Measurements from ENCODE around the gene SIM2. TPM values are rescaled to one million over a fixed set of nuclear protein-coding genes. Genes with fewer than 3 reads are reported as not detected.

The SIM2 gene
- polyA plus RNA-seq, 4 donors, result 0.04 to 0.28 TPM; not detected in 2

DNA sequence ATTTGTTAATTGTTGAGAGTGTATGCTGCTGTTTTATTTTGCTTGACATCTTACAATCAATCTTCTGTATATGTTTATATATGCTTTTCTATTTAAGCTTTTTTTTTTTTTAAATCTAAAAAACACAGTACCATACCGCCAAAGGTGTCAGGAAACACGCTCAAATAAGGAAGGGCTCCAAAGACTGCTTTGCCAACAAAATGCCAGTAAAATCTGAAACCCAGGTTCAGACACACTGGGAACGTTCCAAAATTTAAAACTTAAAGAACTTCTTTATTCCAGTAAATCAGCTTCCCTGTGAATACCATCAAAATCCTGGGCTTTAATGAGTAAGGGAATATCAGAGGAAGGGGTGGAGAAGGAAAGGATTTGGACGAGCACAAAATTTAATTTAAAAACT is 87.3 kb downstream of the SIM2 start:
- Histone ChIP-seq H3K27ac (ENCODE audit: low read depth in 1 of 3, low read length in 2 of 3) (no peak overlapping the region), H3K27me3 (ENCODE audit: control insufficient read depth in 3 of 3, insufficient read depth in 3 of 3, low read length in 3 of 3) (no peaks in the 10 kb centered on the region), H3K9me3 (ENCODE audit: control insufficient read depth in 2 of 2, insufficient read depth in 1 of 2, low read depth in 1 of 2, low read length in 1 of 2) (no peaks in the 10 kb centered on the region), H3K36me3 (ENCODE audit: control insufficient read depth in 3 of 3, insufficient read depth in 2 of 3, low read depth in 1 of 3, low read length in 3 of 3) (no peaks in the 10 kb centered on the region), H3K4me3 (ENCODE audit: low read depth in 1 of 3, low read length in 3 of 3) (no peak overlapping the region), H3K4me1 (ENCODE audit: control insufficient read depth in 3 of 3, insufficient read depth in 2 of 3, low read depth in 1 of 3, low read length in 2 of 3) (peaks cover 0 to 6% (median 0%) of the 10 kb centered on the region in 3 donors)
- 88 to 95% (median 93%) methylated on average over 4 of the region's 4 CpGs for WGBS, 3 donors
- FAIRE-seq (no peak), DNase-seq (no peak)

DNA sequence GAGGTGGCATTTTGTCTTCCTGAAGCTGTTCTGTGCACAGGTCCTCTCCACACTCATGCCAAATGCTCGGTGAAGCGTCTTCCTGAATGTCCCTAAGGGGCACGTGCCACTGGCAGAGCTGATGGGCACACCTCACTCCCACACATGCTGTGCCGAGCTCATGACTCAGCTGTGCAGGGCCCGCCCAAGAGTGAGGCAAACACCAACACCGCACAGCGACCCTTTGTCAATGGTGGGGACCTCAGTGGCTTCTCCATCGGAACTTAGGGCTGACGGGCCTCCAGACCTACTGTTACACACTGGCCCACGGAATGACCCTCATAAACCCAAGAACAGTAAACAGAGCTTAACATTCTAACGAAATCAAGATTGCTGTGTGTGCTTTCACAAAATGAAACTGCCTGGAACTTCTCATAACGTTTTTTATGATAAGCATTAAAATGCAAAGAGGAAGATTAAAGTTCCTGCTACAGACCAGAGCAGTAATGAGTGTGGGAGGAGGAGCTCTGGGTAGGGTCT is 89.3 kb downstream of the SIM2 start:
- H3K27me3 ChIP-seq (ENCODE audit: control insufficient read depth in 3 of 3, insufficient read depth in 3 of 3, low read length in 3 of 3), result no peaks in the 10 kb centered on the region
- no peaks in the 10 kb centered on the region for H3K36me3 ChIP-seq (ENCODE audit: control insufficient read depth in 3 of 3, insufficient read depth in 2 of 3, low read depth in 1 of 3, low read length in 3 of 3)
- FAIRE-seq, result no peak
- H3K9me3 ChIP-seq (ENCODE audit: control insufficient read depth in 2 of 2, insufficient read depth in 1 of 2, low read depth in 1 of 2, low read length in 1 of 2), result no peaks in the 10 kb centered on the region
- H3K4me3 ChIP-seq (ENCODE audit: low read depth in 1 of 3, low read length in 3 of 3), result peak overlapping the region in 2 of 3 donors; percentile 3 to 29
- 17 to 58% (median 45%) methylated on average over 12 of the region's 12 CpGs for WGBS, 3 donors
- H3K4me1 ChIP-seq (ENCODE audit: control insufficient read depth in 3 of 3, insufficient read depth in 2 of 3, low read depth in 1 of 3, low read length in 2 of 3), result peaks cover 0 to 6% (median 0%) of the 10 kb centered on the region in 3 donors
- no peak overlapping the region for H3K27ac ChIP-seq (ENCODE audit: low read depth in 1 of 3, low read length in 2 of 3)
- peak; percentile 59 to 68 for DNase-seq

DNA sequence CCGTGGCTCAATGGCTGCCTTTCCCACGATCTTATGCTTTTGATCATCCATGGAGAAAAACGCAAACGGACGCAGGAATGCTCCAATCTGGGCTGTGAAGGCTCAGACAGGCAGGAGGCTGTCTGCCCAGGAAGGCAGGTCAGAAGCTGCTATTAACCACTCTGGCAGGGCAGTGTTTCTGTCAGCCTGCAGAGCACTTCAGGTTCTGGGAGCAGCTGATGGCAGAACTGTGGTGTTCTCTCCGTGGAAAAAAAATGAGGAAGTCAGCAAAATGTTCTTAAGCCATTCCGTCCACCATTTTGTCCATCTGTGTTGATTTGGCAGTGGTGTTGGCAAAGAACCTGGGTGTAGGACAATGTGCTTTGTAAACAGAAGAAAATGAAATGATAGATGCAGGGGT is 91.7 kb downstream of the SIM2 start:
- H3K27me3 ChIP-seq (ENCODE audit: control insufficient read depth in 3 of 3, insufficient read depth in 3 of 3, low read length in 3 of 3), result no peaks in the 10 kb centered on the region
- no peaks in the 10 kb centered on the region for H3K9me3 ChIP-seq (ENCODE audit: control insufficient read depth in 2 of 2, insufficient read depth in 1 of 2, low read depth in 1 of 2, low read length in 1 of 2)
- no peak overlapping the region for H3K4me3 ChIP-seq (ENCODE audit: low read depth in 1 of 3, low read length in 3 of 3)
- WGBS, 3 donors, result 81 to 93% (median 88%) methylated on average over 7 of the region's 7 CpGs
- no peaks in the 10 kb centered on the region for H3K36me3 ChIP-seq (ENCODE audit: control insufficient read depth in 3 of 3, insufficient read depth in 2 of 3, low read depth in 1 of 3, low read length in 3 of 3)
- FAIRE-seq (no peak), DNase-seq (no peak)
- no peak overlapping the region for H3K27ac ChIP-seq (ENCODE audit: low read depth in 1 of 3, low read length in 2 of 3)
- H3K4me1 ChIP-seq (ENCODE audit: control insufficient read depth in 3 of 3, insufficient read depth in 2 of 3, low read depth in 1 of 3, low read length in 2 of 3), result peaks cover 0 to 6% (median 0%) of the 10 kb centered on the region in 3 donors

DNA sequence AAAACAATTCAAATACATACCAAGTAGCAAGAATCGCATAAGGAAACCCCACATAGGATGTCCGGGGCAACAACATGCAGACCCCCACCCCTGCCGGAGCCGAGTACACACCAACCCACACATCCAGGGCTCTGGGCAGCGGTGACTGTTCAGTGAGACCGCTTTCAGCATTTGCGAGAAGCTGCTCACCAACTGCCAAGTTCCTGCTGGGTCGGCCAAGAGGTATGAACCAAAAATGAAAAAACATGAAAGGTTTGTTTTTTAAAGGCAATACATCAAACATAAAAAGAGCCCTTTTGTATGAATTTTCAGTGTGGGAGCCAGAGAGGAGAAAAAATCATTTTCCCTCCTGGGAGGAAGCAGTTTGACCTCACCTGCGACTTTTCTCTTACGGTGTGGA is 92.3 kb downstream of the SIM2 start:
- no peak for FAIRE-seq
- DNase-seq, result no peak
- Histone ChIP-seq H3K27ac (ENCODE audit: low read depth in 1 of 3, low read length in 2 of 3) (no peak overlapping the region), H3K27me3 (ENCODE audit: control insufficient read depth in 3 of 3, insufficient read depth in 3 of 3, low read length in 3 of 3) (no peaks in the 10 kb centered on the region), H3K4me1 (ENCODE audit: control insufficient read depth in 3 of 3, insufficient read depth in 2 of 3, low read depth in 1 of 3, low read length in 2 of 3) (peaks cover 0 to 6% (median 0%) of the 10 kb centered on the region in 3 donors), H3K4me3 (ENCODE audit: low read depth in 1 of 3, low read length in 3 of 3) (no peak overlapping the region), H3K36me3 (ENCODE audit: control insufficient read depth in 3 of 3, insufficient read depth in 2 of 3, low read depth in 1 of 3, low read length in 3 of 3) (no peaks in the 10 kb centered on the region), H3K9me3 (ENCODE audit: control insufficient read depth in 2 of 2, insufficient read depth in 1 of 2, low read depth in 1 of 2, low read length in 1 of 2) (no peaks in the 10 kb centered on the region)
- 92 to 99% (median 95%) methylated on average over 10 of the region's 10 CpGs for WGBS, 3 donors

DNA sequence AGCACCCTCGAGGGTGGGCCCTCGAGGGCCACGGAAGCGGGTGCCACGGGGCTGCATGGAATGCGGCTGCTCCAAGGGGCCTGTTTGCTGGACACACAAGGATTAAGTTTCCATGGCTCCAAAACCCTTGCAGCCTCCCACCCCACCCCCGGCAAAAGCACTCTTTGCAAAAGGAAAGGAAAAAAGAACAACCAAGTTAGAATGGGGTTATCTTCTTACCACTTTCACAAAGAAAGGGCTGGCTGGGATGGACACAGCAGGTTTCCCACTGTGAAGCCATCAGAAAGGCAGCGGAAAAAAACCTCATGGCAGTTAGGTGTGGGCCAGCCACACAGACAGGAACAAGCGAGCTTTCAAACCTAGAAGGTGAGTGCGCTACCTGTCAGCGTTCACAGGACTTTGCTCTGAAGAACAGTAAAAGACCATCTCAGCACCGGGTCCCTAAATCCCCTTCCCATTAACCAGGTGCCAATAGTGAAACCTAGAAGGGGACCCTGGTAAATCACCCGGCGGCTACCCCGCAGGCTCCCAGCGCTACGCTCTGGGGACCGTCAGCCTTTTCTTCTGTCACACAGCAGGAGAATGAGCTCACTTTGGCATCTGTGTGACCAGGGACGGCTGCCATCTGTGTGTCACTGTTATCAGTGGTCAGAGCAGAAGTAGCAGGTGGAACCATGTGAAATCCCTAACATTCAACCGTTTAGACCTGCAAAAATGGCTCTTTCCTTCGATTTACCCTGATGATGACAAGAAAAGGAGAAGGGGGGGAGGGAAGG is 93.0 kb downstream of the SIM2 start:
- Histone ChIP-seq H3K36me3 (ENCODE audit: control insufficient read depth in 3 of 3, insufficient read depth in 2 of 3, low read depth in 1 of 3, low read length in 3 of 3) (no peaks in the 10 kb centered on the region), H3K4me1 (ENCODE audit: control insufficient read depth in 3 of 3, insufficient read depth in 2 of 3, low read depth in 1 of 3, low read length in 2 of 3) (peaks cover 0 to 6% (median 0%) of the 10 kb centered on the region in 3 donors), H3K27ac (ENCODE audit: low read depth in 1 of 3, low read length in 2 of 3) (no peak overlapping the region), H3K9me3 (ENCODE audit: control insufficient read depth in 2 of 2, insufficient read depth in 1 of 2, low read depth in 1 of 2, low read length in 1 of 2) (peaks cover 0 to 5% of the 10 kb centered on the region in 2 donors), H3K27me3 (ENCODE audit: control insufficient read depth in 3 of 3, insufficient read depth in 3 of 3, low read length in 3 of 3) (no peaks in the 10 kb centered on the region), H3K4me3 (ENCODE audit: low read depth in 1 of 3, low read length in 3 of 3) (no peak overlapping the region)
- WGBS, 3 donors, result 88 to 90% (median 89%) methylated on average over 21 of the region's 21 CpGs
- FAIRE-seq, result no peak
- DNase-seq, result no peak

DNA sequence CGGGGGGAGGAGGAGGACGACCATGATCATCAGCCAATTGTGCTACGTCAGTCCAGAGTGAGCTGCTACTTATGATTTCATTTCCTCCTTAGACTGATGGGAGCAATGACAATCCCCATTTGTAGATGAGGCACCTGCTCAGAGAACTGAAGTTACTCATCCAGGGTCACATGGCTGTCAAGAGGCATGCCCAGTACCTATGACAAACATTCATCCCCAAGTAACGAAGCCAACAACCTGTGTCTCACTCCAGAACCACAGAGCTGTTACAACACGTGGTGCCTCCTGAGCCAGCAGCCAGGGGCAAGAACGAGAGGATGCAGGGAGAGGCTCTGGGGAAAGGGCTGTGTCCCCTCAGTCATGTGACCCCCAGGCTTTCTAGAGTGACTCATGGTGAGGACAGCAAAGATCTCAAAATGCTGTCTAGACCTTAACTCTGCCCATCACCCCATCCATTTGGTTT is 93.6 kb downstream of the SIM2 start:
- no peak for FAIRE-seq
- H3K4me3 ChIP-seq (ENCODE audit: low read depth in 1 of 3, low read length in 3 of 3), result no peak overlapping the region
- H3K36me3 ChIP-seq (ENCODE audit: control insufficient read depth in 3 of 3, insufficient read depth in 2 of 3, low read depth in 1 of 3, low read length in 3 of 3), result no peaks in the 10 kb centered on the region
- 76 to 95% (median 83%) methylated on average over 6 of the region's 6 CpGs for WGBS, 3 donors
- DNase-seq, result no peak
- H3K4me1 ChIP-seq (ENCODE audit: control insufficient read depth in 3 of 3, insufficient read depth in 2 of 3, low read depth in 1 of 3, low read length in 2 of 3), result peaks cover 0 to 6% (median 0%) of the 10 kb centered on the region in 3 donors
- no peaks in the 10 kb centered on the region for H3K27me3 ChIP-seq (ENCODE audit: control insufficient read depth in 3 of 3, insufficient read depth in 3 of 3, low read length in 3 of 3)
- H3K27ac ChIP-seq (ENCODE audit: low read depth in 1 of 3, low read length in 2 of 3), result no peak overlapping the region
- H3K9me3 ChIP-seq (ENCODE audit: control insufficient read depth in 2 of 2, insufficient read depth in 1 of 2, low read depth in 1 of 2, low read length in 1 of 2), result peaks cover 0 to 7% of the 10 kb centered on the region in 2 donors

DNA sequence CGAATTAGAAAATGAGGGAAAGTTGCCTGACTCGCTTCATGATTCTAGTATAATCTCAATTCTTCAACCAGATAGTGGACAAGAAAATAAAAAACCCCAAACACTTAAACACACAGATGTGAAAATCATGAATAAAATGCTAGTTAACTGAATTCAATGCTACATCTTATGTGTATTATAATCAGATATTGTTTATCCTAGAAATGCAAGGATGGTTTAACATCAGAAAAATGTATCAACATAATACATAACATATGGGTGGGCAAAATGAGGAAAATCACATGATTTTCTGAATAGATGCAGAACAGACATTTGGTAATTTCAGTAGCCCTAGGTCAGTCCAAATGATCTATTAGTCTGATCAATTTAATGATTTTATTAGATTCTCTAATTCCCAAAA is 97.2 kb downstream of the SIM2 start:
- no peak for FAIRE-seq

DNA sequence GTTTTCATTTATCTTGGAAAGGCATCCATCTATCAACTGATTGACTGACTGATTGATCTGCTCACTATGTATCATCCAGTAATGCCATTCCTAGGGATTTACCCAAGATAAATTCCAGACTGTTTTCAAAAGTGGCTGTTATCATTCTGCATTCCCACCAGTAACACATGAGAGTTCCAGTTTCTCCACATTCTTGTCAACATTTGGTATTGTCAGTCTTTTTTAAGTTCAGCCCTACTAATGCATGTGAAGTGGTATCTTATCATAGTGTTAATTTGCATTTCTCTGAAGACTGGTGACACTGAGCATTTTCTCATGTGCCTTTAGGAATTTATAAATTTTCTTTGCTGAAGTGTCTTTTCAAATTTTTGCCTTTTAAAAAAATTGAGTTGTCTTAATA is 99.6 kb downstream of the SIM2 start:
- FAIRE-seq (no peak), DNase-seq (no peak)

More for the DNA sequence above, 97.2 kb downstream of the SIM2 start:
- Histone ChIP-seq H3K9me3 (ENCODE audit: control insufficient read depth in 2 of 2, insufficient read depth in 1 of 2, low read depth in 1 of 2, low read length in 1 of 2) (peaks cover 0 to 13% of the 10 kb centered on the region in 2 donors), H3K36me3 (ENCODE audit: control insufficient read depth in 3 of 3, insufficient read depth in 2 of 3, low read depth in 1 of 3, low read length in 3 of 3) (no peaks in the 10 kb centered on the region), H3K4me3 (ENCODE audit: low read depth in 1 of 3, low read length in 3 of 3) (no peak overlapping the region), H3K27me3 (ENCODE audit: control insufficient read depth in 3 of 3, insufficient read depth in 3 of 3, low read length in 3 of 3) (no peaks in the 10 kb centered on the region), H3K4me1 (ENCODE audit: control insufficient read depth in 3 of 3, insufficient read depth in 2 of 3, low read depth in 1 of 3, low read length in 2 of 3) (no peaks in the 10 kb centered on the region), H3K27ac (ENCODE audit: low read depth in 1 of 3, low read length in 2 of 3) (no peak overlapping the region)
- 88 to 89% (median 89%) methylated on average over 2 of the region's 2 CpGs for WGBS, 3 donors
- no peak for DNase-seq

More for the DNA sequence above, 99.6 kb downstream of the SIM2 start:
- no peak overlapping the region for H3K4me3 ChIP-seq (ENCODE audit: low read depth in 1 of 3, low read length in 3 of 3)
- H3K27ac ChIP-seq (ENCODE audit: low read depth in 1 of 3, low read length in 2 of 3), result no peak overlapping the region
- no peaks in the 10 kb centered on the region for H3K27me3 ChIP-seq (ENCODE audit: control insufficient read depth in 3 of 3, insufficient read depth in 3 of 3, low read length in 3 of 3)
- H3K9me3 ChIP-seq (ENCODE audit: control insufficient read depth in 2 of 2, insufficient read depth in 1 of 2, low read depth in 1 of 2, low read length in 1 of 2), result peaks cover 0 to 13% of the 10 kb centered on the region in 2 donors
- H3K4me1 ChIP-seq (ENCODE audit: control insufficient read depth in 3 of 3, insufficient read depth in 2 of 3, low read depth in 1 of 3, low read length in 2 of 3), result no peaks in the 10 kb centered on the region
- H3K36me3 ChIP-seq (ENCODE audit: control insufficient read depth in 3 of 3, insufficient read depth in 2 of 3, low read depth in 1 of 3, low read length in 3 of 3), result peaks cover 0 to 3% (median 0%) of the 10 kb centered on the region in 3 donors
